ENCODE measurements around the gene DSTN.

The DSTN gene

GRCh38 chr20:17549131-17549530 lies 20.7 kb upstream of the DSTN start:
- no peak for DNase-seq (ENCODE audit: low read depth)

- no peak for DNase-seq (ENCODE audit: low read depth)
Measured at GRCh38 chr20:17555106-17555505, 14.8 kb upstream of the DSTN start.

- no peak for DNase-seq (ENCODE audit: low read depth)
Measured at GRCh38 chr20:17556837-17557674, 12.8 kb upstream of the DSTN start.

GRCh38 chr20:17557675-17558006 lies 12.2 kb upstream of the DSTN start:
- no peak for DNase-seq (ENCODE audit: low read depth)

- peak; percentile 78 for DNase-seq (ENCODE audit: low read depth)
Measured at GRCh38 chr20:17558154-17558940, 11.5 kb upstream of the DSTN start.

- no peak for DNase-seq (ENCODE audit: low read depth)
Measured at GRCh38 chr20:17558941-17559304, 11.0 kb upstream of the DSTN start.

- DNase-seq (ENCODE audit: low read depth) = no peak
Measured at GRCh38 chr20:17559338-17559737, 10.5 kb upstream of the DSTN start.

GRCh38 chr20:17560344-17561074 lies 9.4 kb upstream of the DSTN start:
- no peak for DNase-seq (ENCODE audit: low read depth)

- DNase-seq (ENCODE audit: low read depth) = no peak
Measured at GRCh38 chr20:17562804-17563305, 7.0 kb upstream of the DSTN start.

- DNase-seq (ENCODE audit: low read depth) = no peak
Measured at GRCh38 chr20:17565169-17565845, 4.6 kb upstream of the DSTN start.

GRCh38 chr20:17566345-17566744 lies 3.5 kb upstream of the DSTN start:
- DNase-seq (ENCODE audit: low read depth) = no peak

GRCh38 chr20:17568045-17568788 lies 1.7 kb upstream of the DSTN start:
- DNase-seq (ENCODE audit: low read depth) = no peak

GRCh38 chr20:17568972-17569521 lies 828 bp upstream of the DSTN start:
- DNase-seq (ENCODE audit: low read depth) = peak; percentile 69

GRCh38 chr20:17570347-17571152 lies 675 bp downstream of the DSTN start:
- peak; percentile 20 for DNase-seq (ENCODE audit: low read depth)

- peak; percentile 12 for DNase-seq (ENCODE audit: low read depth)
Measured at GRCh38 chr20:17571153-17571527, 1.3 kb downstream of the DSTN start.

GRCh38 chr20:17572034-17572638 lies 2.3 kb downstream of the DSTN start:
- no peak for DNase-seq (ENCODE audit: low read depth)

GRCh38 chr20:17573463-17573862 lies 3.6 kb downstream of the DSTN start:
- DNase-seq (ENCODE audit: low read depth) = no peak

- no peak for DNase-seq (ENCODE audit: low read depth)
Measured at GRCh38 chr20:17576215-17576614, 6.3 kb downstream of the DSTN start.

GRCh38 chr20:17579369-17580039 lies 9.6 kb downstream of the DSTN start:
- DNase-seq (ENCODE audit: low read depth) = no peak

Data from fibroblast of the conjunctiva (primary cell).